Glutamatergic neuron (in vitro differentiated cells): ENCODE measurements around the gene C1QTNF12. TPM values are rescaled to one million over a fixed set of nuclear protein-coding genes. Genes with fewer than 3 reads are reported as not detected.

Experiments used
- DNase-seq: peaks from one replicate; pipeline ENCODE4 v3.0.0; 2022
- H3K27ac Mint-ChIP-seq: one replicate; pipeline ENCODE4 v1.8.0; 2020; ENCODE audit warnings: mild to moderate bottlenecking, mixed read lengths, inconsistent platforms; ENCODE audit not compliant: unreplicated experiment
- H3K27me3 Mint-ChIP-seq: one replicate; pipeline ENCODE4 v1.8.0; 2020; ENCODE audit warnings: mild to moderate bottlenecking, moderate library complexity, mixed read lengths, inconsistent platforms; ENCODE audit not compliant: unreplicated experiment
- H3K36me3 Mint-ChIP-seq: one replicate; pipeline ENCODE4 v1.8.0; 2020; ENCODE audit warnings: mild to moderate bottlenecking, mixed read lengths, inconsistent platforms; ENCODE audit not compliant: unreplicated experiment
- H3K4me1 Mint-ChIP-seq: one replicate; pipeline ENCODE4 v1.8.0; 2020; ENCODE audit warnings: mild to moderate bottlenecking, low read depth, mixed read lengths, inconsistent platforms; ENCODE audit not compliant: unreplicated experiment
- H3K4me3 Mint-ChIP-seq: one replicate; pipeline ENCODE4 v1.8.0; 2020; ENCODE audit warnings: mild to moderate bottlenecking, mixed read lengths, inconsistent platforms; ENCODE audit not compliant: unreplicated experiment
- H3K9me3 Mint-ChIP-seq: one replicate; pipeline ENCODE4 v1.8.0; 2020; ENCODE audit warnings: mild to moderate bottlenecking, moderate library complexity, mixed read lengths, inconsistent platforms; ENCODE audit not compliant: unreplicated experiment
- total RNA-seq: library from RNA; stranded (reverse); fragmentation: NEBNext Ultra II Directional; extraction: Animal tissue kit (Norgen Biotek cat#: 25700); gene quantifications from one replicate; pipeline ENCODE4 v1.2.1, GENCODE V29; 2021; ENCODE audit not compliant: unreplicated experiment
- TF ChIP-seq, protein P1 (sequence below): fragments of 200-600 bp; sonication (generic); IDR thresholded peaks from one replicate; pipeline ENCODE4 v1.5.0; 2021; ENCODE audit not compliant: partially characterized antibody, unreplicated experiment

Gene C1QTNF12
- total RNA-seq, 1 donor from 2014 or later = 9.1 TPM

DNA sequence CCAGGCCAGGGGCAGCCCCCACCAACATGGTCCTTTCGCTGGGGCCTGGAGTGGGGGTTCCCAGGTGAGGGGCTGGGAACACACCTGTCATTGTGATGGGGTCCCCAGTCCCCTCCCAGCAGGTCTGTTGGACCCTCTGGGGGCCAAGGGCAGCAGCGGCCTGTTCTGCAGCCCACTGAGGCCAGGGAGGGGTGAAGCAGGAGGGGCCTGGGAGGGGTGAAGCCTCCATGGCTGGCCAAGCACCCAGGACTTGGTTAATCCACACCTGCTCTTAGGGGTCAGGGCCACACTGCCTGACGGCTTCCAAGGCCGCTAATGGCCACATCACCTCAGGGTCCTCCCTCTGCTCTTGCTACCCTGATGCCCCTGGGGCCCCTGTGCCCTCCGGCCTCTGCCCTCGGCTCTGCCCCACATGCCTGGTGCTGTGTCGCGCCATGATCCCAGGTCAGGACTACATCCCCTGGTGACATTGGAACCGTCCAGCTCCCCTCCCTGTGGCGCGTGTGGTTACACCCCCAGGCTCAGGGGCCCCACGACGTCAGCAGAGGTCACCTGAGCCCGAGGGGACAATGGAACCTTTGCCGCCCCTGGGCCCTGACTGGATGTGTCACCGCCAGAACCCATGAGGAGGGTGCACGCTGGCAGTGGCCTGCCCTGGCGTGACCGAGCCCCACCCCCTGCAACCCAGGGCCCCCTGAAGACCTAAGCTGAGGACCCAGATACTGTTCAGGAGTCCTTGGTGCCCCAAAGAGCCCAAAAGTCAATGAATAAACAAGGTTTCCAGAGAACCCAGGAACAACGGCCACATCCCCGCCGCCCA is 47.2 kb downstream of the C1QTNF12 start:
- Mint-ChIP-seq H3K27ac (no peak overlapping the region), H3K4me3 (no peak overlapping the region), H3K9me3 (peaks cover 4% of the 10 kb centered on the region), H3K27me3 (peaks cover 5% of the 10 kb centered on the region), H3K4me1 (no peaks in the 10 kb centered on the region), H3K36me3 (peaks cover 8% of the 10 kb centered on the region)
- TF ChIP-seq, protein P1, sequence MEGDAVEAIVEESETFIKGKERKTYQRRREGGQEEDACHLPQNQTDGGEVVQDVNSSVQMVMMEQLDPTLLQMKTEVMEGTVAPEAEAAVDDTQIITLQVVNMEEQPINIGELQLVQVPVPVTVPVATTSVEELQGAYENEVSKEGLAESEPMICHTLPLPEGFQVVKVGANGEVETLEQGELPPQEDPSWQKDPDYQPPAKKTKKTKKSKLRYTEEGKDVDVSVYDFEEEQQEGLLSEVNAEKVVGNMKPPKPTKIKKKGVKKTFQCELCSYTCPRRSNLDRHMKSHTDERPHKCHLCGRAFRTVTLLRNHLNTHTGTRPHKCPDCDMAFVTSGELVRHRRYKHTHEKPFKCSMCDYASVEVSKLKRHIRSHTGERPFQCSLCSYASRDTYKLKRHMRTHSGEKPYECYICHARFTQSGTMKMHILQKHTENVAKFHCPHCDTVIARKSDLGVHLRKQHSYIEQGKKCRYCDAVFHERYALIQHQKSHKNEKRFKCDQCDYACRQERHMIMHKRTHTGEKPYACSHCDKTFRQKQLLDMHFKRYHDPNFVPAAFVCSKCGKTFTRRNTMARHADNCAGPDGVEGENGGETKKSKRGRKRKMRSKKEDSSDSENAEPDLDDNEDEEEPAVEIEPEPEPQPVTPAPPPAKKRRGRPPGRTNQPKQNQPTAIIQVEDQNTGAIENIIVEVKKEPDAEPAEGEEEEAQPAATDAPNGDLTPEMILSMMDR = no peak
- no peak for DNase-seq

DNA sequence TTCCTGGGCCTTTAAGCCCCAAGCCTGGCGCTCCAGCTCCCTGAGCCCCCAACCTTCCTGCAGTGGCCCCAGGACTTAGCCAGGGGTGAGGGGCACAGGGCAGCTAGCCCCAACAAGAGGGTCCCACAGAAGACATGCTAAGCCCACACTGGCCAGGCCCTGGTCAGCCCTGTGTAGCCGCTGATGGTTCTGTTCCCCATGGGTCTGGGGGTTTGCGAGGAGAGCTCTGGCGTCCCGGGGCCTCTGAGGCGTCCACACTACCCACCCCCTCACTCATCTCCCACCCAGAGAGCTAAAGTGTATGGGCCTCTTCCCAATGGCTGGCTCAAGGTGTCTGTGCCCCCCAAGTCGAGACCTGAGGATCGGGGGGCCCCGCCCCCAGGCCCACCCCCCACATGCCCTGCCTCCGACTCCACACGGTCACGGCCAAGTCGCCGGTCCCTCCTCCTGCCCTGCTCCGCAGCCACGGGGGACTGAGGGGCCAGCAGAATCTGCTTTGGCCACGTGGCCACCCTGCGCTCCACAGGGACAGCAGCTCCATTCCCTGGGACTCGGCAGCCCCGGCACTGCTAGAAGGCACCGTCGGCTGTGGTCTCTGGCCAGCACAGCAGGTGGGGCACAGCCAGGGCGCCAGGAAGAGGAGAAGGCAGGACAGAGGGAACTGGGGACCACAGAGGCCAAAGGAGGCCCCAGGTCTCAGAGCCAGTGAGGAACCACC is 47.9 kb downstream of the C1QTNF12 start:
- Mint-ChIP-seq H3K27me3 (peaks cover 5% of the 10 kb centered on the region), H3K4me1 (no peaks in the 10 kb centered on the region), H3K27ac (no peak overlapping the region), H3K36me3 (peaks cover 8% of the 10 kb centered on the region), H3K4me3 (no peak overlapping the region), H3K9me3 (peaks cover 4% of the 10 kb centered on the region)
- DNase-seq = peak; percentile 31
- TF ChIP-seq, protein P1 = no peak

DNA sequence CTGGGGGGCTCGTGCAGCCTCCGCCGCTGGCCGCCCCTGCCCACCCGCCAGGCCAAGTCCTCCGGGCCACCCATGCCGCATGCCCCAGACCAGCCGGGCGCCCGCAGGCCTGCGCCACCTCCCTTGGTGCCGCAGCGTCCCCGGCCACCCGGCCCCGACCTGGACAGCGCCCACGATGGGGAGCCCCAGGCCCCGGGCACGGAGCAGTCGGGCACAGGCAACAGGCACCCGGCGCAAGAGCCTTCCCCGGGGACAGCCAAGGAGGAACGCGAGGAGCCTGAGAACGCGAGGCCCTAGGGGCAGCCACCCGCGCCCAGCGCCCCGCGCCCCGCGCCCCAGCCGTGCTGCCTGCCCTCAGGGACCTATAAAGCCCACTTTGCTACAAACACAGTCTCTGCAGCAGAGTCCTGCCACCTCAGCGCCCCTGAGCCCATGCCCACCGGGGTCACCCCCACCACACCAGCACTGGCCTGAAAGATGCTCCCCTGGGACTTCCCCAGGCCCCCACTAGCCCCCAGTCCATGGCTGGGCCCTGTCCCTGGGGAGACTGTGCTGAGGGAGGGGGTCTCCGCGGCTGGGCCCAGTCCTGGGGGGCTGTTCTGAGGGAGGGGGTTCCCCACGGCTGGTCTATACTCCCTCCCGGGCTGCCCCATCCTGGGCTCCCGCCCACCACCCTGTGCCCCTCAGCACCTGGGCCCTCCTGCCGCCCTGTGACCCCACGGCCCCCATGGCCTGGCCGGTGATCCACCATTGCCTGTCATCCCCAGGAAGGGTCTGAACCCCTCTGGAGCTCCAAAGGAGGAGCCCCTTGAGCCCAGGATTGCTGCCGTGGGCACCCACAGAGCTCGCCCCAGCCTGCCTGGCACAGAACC is 48.7 kb downstream of the C1QTNF12 start:
- TF ChIP-seq, protein P1 = no peak
- H3K9me3 Mint-ChIP-seq = peaks cover 4% of the 10 kb centered on the region
- DNase-seq = peak; percentile 12
- H3K27me3 Mint-ChIP-seq = peaks cover 5% of the 10 kb centered on the region
- no peaks in the 10 kb centered on the region for H3K4me1 Mint-ChIP-seq
- H3K27ac Mint-ChIP-seq = no peak overlapping the region
- no peak overlapping the region for H3K4me3 Mint-ChIP-seq
- peaks cover 8% of the 10 kb centered on the region for H3K36me3 Mint-ChIP-seq

DNA sequence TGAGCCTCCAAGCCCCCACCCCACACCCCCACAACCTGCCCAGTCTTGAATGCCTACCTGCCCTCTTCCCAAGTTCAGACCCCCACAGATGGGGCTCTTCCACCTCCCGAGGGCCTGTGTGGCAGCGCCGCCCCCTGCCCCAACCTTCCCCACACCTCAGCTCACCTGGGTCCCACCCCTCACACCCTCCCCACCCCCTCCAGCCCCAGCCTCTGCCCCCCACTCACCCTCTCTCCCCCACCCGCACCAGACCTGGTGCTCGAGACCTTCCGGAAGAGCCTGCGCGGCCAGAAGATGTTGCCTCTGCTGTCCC is 49.4 kb downstream of the C1QTNF12 start:
- Mint-ChIP-seq H3K36me3 (peaks cover 10% of the 10 kb centered on the region), H3K4me1 (no peaks in the 10 kb centered on the region), H3K27me3 (peaks cover 5% of the 10 kb centered on the region), H3K27ac (no peak overlapping the region), H3K4me3 (no peak overlapping the region), H3K9me3 (peaks cover 4% of the 10 kb centered on the region)
- DNase-seq = no peak
- TF ChIP-seq, protein P1 = no peak
